ENCODE measurements around the gene PRKCE.

The PRKCE gene

DNA sequence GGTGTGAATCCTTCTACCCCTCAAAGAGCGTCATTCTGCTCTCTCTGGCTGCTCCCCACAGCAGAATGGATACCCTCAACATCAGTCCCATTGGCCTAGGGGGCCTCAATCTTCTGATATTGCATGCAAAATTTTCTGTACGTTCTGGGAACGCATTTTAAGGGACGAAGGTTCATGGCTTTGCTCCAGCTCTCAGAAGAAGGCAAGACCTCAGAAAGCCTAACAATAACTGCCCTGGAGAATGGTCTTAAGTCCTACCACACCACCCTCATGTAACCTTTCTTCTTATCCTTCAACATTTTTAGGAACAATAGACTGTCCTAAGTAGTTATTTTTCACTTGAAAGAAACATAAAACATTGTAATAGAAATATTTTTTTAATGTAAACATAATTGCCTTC is 212.6 kb downstream of the PRKCE start:
- no peak for TF ChIP-seq CTCF (IDR thresholded peaks at IDR 0.05; ENCODE audit: low read depth, low read length, missing control alignments)
- DNase-seq (ENCODE audit: low read depth): no peak
- H3K4me3 ChIP-seq (ENCODE audit: low read depth, low read length): no peak overlapping the region

DNA sequence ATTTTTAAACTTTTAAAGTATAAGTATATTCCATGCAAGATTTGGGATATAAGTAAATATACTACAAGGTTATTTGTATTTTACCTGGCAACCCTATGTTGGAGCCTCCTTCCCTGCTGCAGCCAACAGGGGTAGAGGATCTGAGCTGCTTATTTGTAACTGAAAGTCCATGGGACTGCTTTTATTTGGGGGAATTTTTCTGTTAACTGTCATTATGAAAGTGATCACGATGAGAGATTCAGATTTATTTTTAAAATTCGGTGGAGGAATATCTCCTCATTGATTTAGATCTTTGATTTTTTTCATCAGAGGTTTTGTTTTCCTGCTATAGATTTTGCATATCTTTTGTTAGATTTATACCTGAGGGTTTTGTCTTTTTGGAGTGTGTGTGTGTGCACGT is 215.9 kb downstream of the PRKCE start:
- no peak for DNase-seq (ENCODE audit: low read depth)
- TF ChIP-seq CTCF (IDR thresholded peaks at IDR 0.05; ENCODE audit: low read depth, low read length, missing control alignments): no peak
- no peak overlapping the region for H3K4me3 ChIP-seq (ENCODE audit: low read depth, low read length)

DNA sequence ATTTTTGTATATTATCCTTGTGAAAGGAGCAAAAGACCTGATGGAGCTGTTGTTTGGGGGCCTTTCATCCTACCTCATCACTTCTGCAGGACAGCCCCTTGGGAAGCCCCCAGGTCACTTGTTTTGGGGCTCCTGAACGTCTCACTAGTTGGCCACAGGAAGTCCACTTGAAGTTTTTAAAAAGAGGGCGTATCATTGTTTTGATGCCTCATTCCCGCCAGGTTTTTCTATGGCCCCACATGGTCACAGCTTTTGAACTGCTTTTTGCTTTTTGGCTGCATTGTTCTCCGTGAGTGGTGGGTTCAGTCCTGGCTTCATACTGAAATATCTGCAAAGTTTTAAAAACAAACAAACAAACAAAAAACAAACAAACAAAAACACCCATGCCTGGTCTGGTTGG is 216.3 kb downstream of the PRKCE start:
- no peak for DNase-seq (ENCODE audit: low read depth)
- TF ChIP-seq CTCF (IDR thresholded peaks at IDR 0.05; ENCODE audit: low read depth, low read length, missing control alignments): no peak
- no peak overlapping the region for H3K4me3 ChIP-seq (ENCODE audit: low read depth, low read length)

- DNase-seq (ENCODE audit: low read depth): no peak
Observed at GRCh38 chr2:45869165-45869501, 217.7 kb downstream of the PRKCE start.

GRCh38 chr2:45871025-45871424 is 219.6 kb downstream of the PRKCE start:
- TF ChIP-seq CTCF (IDR thresholded peaks at IDR 0.05; ENCODE audit: low read depth, low read length, missing control alignments): no peak
- no peak for DNase-seq (ENCODE audit: low read depth)
- no peak overlapping the region for H3K4me3 ChIP-seq (ENCODE audit: low read depth, low read length)

More at GRCh38 chr2:45869165-45869501, 217.7 kb downstream of the PRKCE start:
- no peak overlapping the region for H3K4me3 ChIP-seq (ENCODE audit: low read depth, low read length)
- TF ChIP-seq CTCF (IDR thresholded peaks at IDR 0.05; ENCODE audit: low read depth, low read length, missing control alignments): no peak

GRCh38 chr2:45871541-45871940 is 220.1 kb downstream of the PRKCE start:
- no peak for DNase-seq (ENCODE audit: low read depth)
- no peak overlapping the region for H3K4me3 ChIP-seq (ENCODE audit: low read depth, low read length)
- TF ChIP-seq CTCF (IDR thresholded peaks at IDR 0.05; ENCODE audit: low read depth, low read length, missing control alignments): no peak

GRCh38 chr2:45872211-45872610 is 220.7 kb downstream of the PRKCE start:
- DNase-seq (ENCODE audit: low read depth): no peak
- no peak overlapping the region for H3K4me3 ChIP-seq (ENCODE audit: low read depth, low read length)
- no peak for TF ChIP-seq CTCF (IDR thresholded peaks at IDR 0.05; ENCODE audit: low read depth, low read length, missing control alignments)
